Stimulated activated CD4-positive, alpha-beta T cell treated with anti-CD3 and anti-CD28 coated beads, TNF-alpha, amount 100 ng/mL, for 4 hours (primary cell): Measurements from ENCODE around the gene UROS.

ENCODE experiments used
- DNase-seq, 3 experiments: peaks; one replicate each; pipeline ENCODE4 v3.0.0-alpha.2; 2020; ENCODE audit warnings: low read depth in 3 of 3

The UROS gene

DNA sequence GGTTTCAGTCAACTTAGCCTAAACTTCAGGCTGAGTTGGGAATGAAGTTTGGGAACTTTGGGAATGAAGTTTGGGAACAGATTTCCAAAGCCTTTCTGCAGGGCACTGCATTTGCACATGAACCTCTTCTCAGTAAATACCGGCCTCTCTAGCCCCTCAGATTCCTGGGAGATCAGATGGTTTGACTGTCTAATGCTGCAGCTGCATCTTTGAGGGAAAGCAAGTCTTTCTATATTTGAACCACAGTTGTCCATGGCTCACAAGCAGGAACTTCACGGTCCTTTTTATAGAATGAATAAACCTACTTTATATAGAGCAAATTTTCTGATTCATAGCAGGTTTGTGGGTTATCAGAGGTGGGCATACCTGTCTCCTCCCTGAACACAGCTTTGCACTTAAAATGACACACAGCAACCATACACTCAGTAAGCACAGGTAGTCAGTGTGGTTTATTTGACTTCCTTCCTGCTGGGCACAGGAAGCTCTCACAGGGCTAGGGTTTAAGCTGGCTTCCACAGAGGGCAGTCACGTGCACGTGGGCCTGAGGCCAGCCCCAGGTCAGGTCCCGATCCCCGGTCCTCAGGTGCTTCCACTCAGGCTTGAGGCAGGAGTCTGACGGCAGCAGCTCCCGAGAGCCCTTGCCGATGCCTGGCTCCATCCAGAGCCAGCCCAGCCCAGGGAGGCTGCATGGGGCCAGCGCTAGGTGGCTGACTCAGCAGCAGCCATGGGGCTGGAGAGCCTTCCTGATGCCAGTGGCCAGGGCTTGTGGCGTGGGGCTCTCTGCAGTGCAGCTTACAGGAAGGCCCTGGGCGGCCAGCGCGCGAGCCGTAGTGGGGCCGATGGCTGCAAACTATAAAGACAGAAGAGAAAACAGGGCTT lies 34.7 kb downstream of the UROS start:
- DNase-seq = no peak

DNA sequence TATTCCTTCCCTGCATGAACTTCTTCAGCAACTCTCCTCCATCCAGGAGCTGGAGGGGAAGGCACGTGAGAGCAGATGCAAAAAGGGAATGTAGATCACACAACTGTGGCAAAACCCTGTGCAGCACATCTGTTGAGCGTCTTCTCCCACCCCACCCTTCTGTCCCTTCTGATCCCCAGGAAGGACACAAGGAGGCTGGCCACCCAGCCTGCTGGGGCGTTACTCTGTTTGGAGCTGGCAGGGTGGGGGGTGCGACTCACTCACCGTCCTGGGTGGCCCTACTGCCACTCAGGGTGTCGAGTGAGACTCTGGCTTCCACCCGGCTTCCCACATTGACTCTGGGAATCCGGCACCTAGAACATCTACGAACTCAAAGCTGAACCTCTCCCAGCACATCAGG lies 37.3 kb downstream of the UROS start:
- no peak for DNase-seq

GRCh38 chr10:125783957-125784356 lies 39.1 kb downstream of the UROS start:
- DNase-seq = no peak

DNA sequence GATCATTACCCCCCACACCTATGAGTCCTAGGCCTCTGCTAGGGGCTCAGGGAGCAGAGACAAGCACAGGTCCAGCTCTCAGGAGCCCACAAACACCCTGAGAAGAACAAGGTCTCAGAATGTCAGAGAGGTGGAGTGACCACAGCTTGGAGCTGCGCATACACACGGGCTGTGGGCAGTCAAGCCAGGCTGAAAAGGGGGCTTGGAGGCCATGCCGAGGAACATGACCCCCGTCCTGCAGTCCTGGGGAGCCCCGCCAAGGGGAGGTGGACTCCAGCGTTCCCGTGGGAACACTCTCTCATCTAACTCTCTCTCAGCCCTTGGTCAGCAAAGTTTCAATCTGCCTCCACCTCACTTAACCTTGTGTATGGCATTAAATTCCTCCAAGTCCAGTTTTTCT lies 39.6 kb downstream of the UROS start:
- DNase-seq = no peak

DNA sequence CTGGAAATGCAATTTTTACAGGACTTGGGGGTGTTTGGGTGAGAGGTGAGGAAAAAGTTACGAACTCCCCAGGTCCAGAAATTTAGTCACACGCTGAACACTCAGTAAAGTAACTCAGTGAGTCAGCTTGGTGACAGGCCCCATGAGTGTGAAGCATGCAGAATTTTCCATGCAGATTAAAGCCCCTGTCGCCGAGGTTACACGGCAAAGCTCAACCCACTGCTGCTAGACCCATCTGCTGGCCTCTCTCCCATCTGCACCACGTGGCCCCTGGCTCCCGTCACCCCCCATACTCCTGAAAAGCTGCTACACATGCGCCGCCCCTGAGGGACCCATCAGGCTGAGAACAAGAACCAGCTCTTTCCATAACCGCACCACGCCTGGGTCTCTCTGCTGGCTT lies 40.4 kb downstream of the UROS start:
- no peak for DNase-seq

DNA sequence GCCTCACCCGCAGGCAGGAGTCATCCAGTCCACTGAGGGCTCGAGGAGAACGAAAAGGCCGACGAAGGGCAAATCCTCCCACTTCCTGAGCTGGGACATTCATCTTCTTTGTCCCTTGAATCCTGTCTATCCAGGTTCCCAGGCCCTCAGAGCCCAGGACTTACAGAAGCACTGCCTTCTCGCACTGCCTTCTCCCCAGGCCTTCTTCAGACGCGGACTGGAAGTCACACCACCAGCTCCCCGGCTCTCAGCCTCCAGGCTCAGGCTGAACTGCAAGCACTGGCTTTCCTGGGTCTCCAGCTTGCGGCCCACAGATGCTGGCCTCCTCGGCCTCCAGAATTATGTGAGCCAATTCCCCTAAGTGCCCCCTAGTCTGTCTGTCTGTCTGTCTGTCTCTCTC lies 41.0 kb downstream of the UROS start:
- no peak for DNase-seq

DNA sequence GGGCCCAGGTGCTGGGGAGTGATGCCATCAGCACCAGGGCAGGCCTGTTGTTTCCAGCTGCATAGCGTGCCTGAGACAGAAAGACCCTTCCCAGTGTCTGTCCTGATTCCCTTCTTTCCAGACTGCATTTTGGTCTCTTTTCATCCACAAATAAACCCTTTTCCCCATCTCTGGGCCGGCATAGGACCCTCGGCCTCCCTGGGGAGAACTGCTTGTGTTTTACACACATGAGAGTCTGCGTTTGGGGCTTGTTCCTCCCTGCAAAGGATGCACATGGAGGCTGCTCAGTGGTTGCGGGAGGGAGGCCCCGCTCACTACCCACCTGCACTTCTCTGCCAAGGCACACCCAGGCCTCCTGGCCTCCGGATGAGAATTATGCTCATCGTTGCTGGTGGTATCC lies 41.7 kb downstream of the UROS start:
- DNase-seq = no peak

- DNase-seq = no peak
Observed at GRCh38 chr10:125779403-125780327, 43.4 kb downstream of the UROS start.

DNA sequence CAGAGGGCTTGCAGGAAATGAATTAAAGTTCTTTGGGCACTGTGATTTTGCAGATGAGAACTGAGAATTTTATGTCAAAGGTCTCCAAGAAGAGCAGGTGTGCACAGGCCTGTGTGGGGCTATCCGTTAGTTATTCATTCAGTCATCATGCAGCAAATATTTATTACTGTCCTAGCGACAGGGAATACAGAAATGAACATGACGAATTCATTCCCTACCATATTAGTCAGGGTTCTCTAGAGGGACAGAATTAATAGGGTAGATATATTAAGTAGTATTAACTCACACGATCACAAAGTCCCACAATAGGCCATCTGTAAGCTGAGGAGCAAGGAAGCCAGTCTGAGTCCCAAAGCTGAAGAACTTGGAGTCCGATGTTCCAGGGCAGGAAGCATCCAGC lies 44.5 kb downstream of the UROS start:
- no peak for DNase-seq

DNA sequence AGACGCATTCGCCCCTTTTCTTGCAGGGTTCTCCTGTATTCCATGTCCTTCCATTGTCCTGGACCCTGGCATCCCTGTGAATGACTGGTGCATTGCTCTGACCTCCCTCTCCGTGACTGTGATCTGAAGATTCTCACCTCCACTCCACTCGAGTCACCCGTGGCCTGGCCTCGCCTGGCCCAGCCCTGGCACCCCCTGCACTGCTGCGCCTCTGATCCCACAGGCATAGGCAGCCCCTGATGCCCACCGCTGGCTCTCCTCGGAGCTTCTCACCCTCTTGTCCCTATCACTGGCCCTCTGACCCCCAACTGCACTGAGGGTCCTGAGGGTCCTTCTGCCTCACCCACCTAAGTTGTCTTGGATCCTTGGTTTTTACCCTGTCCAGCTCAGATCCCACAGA lies 45.3 kb downstream of the UROS start:
- no peak for DNase-seq

- no peak for DNase-seq
Observed at GRCh38 chr10:125775491-125776106, 47.5 kb downstream of the UROS start, which contains the start of gene MMP21. MMP21 (minus strand) TSS chr10:125775821; CDS start chr10:125775821, 0 bp downstream.

DNA sequence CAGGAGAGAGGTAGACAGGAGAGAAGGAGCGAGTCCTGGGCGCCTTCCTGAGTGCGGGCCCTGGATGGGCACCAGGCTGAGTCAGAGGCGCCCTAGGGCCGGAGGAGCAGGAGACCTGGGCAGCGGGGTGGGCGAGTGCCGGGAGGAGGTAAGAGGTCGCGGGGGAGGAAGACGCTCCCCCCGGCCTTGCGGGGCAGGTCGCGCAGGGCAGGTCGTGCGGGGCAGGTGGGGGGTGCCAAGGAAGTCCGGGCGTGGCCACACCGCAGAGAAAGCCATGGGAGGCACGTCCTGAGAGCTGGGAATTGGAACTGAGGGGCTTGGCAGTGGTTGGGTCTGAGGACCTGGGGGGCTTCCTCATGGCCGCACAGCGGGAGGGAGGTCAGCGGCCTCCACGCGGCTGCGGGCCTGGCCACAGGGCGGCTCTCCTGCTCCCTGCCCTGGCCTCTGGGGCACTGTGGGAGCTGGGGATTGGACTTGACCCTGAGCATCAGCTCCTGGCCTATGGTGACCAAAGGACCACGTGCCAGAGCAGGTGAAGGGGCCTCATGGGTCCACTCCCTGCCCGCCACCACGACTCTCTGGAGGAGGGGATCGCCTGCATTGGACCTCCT lies 48.4 kb downstream of the UROS start:
- no peak for DNase-seq

DNA sequence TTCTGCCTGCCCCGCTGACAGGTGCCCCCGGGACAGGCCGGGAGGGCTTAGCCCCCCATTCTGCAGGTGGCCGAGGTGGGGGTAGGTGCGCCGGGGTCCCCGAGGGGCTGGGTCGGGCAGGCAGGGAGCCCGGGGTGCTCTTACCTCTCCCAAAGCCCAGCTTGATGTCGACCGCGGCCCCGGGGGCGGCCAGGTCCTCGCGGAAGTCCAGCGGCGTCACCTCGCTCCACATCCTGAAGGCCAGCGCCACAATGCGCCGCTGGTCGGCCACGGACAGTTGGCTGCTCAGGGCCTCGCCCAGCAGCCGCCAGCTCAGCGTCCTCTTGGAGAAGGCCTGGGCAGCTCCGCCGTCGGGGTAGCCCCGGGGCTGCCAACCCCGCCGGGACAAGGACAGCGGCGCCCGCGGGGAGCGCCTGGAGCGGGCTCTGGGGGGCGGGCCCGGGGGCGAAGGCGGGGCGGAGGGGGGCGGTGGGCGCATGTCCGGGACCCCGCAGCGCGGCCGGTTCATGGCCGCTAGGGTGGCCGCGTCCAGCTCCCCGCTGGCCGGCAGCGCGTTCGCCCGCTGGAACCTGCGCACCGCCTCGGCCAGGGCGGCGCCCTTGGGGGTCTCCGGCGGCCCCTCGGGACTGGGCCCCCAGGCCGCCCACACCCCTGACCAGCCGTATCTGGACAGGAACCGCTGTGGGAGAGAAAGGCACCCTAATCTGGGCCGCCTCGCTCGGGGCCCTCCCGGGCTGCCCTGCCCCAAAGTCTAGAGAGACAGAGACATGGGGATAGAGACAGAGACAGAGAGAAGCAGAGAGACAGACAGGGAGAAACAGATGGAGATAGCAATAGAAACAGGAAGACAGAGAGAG lies 49.1 kb downstream of the UROS start:
- DNase-seq = no peak

DNA sequence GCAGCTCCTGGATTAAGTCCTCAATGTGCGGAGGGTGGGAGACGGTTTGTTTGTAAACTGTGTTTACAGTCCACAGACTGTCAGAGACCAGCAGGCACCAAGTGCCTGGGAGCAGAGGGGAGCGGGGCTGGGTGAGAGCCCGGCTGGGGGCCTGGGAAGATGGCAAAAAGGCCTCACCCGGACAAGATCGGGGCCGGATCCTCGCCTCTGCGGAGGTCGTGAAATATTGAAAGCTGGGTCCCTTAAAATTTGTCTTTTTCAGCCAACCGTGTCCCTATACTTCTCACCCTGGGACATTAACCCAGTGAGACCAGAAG lies 50.2 kb downstream of the UROS start:
- DNase-seq = no peak

- DNase-seq = no peak
Observed at GRCh38 chr10:125772112-125772863, 50.8 kb downstream of the UROS start.

- no peak for DNase-seq
Observed at GRCh38 chr10:125770844-125771243, 52.2 kb downstream of the UROS start.

DNA sequence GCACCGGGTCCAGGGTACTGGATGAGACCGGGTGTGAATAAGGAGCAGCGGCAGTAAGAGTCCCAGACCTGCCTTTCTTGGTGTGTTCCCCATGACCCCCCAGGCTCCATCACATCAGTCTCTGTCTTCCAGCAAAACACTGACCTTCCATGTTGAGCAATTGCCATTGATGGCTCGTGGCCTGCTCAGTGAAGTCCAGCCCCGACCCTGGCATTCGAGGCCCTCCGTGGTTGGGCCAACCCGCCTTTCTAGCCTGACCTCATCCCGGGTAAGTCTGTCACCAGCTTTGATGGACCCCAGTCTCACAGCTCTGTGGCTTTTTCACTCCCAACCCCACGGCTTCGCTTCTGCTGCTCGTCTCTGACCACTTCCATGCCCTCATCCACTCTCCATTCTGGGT lies 53.9 kb downstream of the UROS start:
- no peak for DNase-seq

DNA sequence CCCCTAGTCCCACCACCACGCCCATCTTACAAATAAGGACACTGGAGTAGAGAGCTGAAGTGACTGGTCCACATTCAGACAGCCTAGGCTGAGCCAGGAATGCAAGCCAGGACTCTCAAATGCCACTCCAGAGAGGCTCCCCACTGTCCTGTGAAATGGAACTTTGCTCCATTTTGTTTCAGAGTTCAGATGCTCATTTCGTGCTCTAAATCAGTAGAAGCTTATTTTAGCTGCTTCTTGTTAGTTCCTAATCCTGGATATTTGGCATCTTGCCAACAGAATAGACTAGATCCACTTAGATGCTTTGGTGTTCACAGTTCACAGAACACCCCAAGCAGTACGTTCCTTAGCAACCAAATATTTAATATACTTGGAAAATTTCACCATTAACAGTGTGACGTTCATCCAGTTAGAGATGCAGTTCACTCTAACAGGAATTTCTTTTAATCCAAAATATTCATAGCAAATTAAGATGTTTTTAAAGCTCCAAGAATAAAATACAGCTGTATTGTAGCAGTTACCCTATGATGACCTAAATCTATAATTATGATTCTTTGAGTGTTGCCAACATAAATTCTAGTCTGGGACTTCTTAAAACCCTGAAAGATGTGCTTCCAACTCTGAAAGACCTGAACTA lies 54.7 kb downstream of the UROS start:
- DNase-seq = no peak

- DNase-seq = no peak
Observed at GRCh38 chr10:125766511-125766910, 56.5 kb downstream of the UROS start.

DNA sequence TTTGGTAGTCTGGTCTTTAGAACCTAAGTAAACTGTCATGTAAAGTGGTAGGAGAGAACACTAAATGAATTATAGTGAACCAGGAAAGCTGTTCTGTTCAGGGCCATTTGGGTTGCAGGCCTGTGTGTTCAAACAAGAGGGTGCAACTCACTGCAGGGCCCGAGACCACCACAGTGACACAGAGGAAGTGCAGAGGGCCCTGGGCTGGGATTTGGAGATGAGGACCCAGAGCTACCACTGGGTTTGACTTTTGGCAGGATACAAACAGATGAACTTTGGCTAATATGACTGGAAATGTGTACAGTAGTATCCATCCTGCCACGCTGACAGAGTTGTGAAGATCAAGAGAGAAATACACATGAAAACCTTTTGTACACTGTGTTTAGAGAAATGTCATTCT lies 57.2 kb downstream of the UROS start:
- DNase-seq = no peak
